ENCODE measurements around the gene DNM3. TPM values are rescaled to one million over a fixed set of nuclear protein-coding genes. Genes with fewer than 3 reads are reported as not detected.

The DNM3 gene
- total and polyA plus RNA-seq, 2 experiments from 2014 or later = 5.2 to 12.2 TPM

DNA sequence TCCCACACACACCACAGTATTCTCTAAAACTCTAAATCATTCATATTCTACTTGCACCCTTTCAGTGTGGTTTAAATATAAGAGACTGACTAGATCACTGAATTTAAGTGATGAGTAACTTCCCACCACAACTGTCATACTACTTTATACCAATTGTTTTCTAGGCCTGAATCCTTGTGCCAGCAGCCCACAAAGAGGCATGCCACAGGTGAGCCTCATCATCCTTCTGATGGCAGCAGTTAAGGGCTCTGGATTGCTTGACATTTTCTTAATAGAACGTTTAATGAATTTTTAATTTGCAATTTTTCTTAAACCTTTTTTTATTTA is 588.8 kb downstream of the DNM3 start (continued):
- TF ChIP-seq ZNF114 (CRISPR knock-in tag; IDR thresholded peaks at IDR 0.05) (no peak), REST (IDR thresholded peaks at IDR 0.05; ENCODE audit: unreplicated experiment) (no peak), POLR2AphosphoS5 (IDR thresholded peaks at IDR 0.05; ENCODE audit: low read depth) (no peak)
- TF ChIP-seq, protein P1, sequence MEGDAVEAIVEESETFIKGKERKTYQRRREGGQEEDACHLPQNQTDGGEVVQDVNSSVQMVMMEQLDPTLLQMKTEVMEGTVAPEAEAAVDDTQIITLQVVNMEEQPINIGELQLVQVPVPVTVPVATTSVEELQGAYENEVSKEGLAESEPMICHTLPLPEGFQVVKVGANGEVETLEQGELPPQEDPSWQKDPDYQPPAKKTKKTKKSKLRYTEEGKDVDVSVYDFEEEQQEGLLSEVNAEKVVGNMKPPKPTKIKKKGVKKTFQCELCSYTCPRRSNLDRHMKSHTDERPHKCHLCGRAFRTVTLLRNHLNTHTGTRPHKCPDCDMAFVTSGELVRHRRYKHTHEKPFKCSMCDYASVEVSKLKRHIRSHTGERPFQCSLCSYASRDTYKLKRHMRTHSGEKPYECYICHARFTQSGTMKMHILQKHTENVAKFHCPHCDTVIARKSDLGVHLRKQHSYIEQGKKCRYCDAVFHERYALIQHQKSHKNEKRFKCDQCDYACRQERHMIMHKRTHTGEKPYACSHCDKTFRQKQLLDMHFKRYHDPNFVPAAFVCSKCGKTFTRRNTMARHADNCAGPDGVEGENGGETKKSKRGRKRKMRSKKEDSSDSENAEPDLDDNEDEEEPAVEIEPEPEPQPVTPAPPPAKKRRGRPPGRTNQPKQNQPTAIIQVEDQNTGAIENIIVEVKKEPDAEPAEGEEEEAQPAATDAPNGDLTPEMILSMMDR (conservative IDR thresholded peaks at IDR 0.05; ENCODE audit: low read depth in 2 of 2) = no peak

DNA sequence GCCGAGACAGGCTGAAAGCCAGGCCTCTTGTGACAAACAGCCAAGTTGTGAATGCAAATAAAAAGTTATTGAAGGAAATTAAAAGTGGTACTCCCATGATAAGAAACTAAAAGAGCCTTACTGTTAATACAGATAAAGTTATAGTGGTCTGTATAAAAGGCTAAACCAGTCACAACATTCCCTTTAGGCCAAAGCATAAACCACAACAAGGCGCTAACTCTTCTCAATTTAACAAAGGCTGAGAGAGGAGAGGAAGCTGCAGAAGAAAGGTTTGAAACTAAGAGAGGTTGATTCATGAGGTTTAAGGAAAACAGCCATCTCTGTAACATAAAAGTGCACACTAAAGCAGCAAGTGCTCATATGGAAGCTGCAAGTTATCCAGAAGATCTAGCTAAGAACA is 589.9 kb downstream of the DNM3 start:
- no peak overlapping the region for H3K4me3 ChIP-seq
- no peaks in the 10 kb centered on the region for H3F3A ChIP-seq (replicated peaks; ENCODE audit: low read depth)
- H3K27ac ChIP-seq (ENCODE audit: low read depth) = no peak overlapping the region
- no peaks in the 10 kb centered on the region for H3K36me3 ChIP-seq (ENCODE audit: insufficient read depth)
- Mint-ChIP-seq H3K36me3 (ENCODE audit: low read depth) (no peaks in the 10 kb centered on the region), H3K27me3 (ENCODE audit: insufficient read depth, low read depth, poor library complexity) (peaks cover 2% of the 10 kb centered on the region), H3K4me3 (no peak overlapping the region), H3K9me3 (no peaks in the 10 kb centered on the region; the same call in 1 of the 3 replicates), H3K4me1 (peaks cover 9% of the 10 kb centered on the region; the same call in 2 of the 3 replicates), H3K27ac (no peak overlapping the region)
- ATAC-seq (no peak), DNase-seq (ENCODE audit: low spot score) (no peak)
- peaks cover 10% of the 10 kb centered on the region; the same call in 1 of the 2 replicates for H3K4me1 ChIP-seq (ENCODE audit: insufficient read depth)
- H3K27me3 ChIP-seq (ENCODE audit: insufficient read depth) = no peaks in the 10 kb centered on the region
- H4K20me1 ChIP-seq (replicated peaks; ENCODE audit: insufficient read depth) = no peaks in the 10 kb centered on the region
- no peaks in the 10 kb centered on the region for H3K9me2 ChIP-seq (ENCODE audit: insufficient read depth)
- 0 out of 2 replicates have a peak overlapping the region, but pooled peaks have one; percentile 32 for H2AFZ ChIP-seq
- TF ChIP-seq CREB1 (CRISPR knock-in tag; IDR thresholded peaks at IDR 0.05; ENCODE audit: low read depth) = no peak
- no peaks in the 10 kb centered on the region for H3K79me2 ChIP-seq (replicated peaks; ENCODE audit: insufficient read depth)
- no peak overlapping the region for H3K4me2 ChIP-seq

- ATAC-seq (peak; percentile 59), DNase-seq (ENCODE audit: low spot score) (peak; percentile 22)
- Mint-ChIP-seq H3K27me3 (ENCODE audit: insufficient read depth, low read depth, poor library complexity) (peaks cover 2% of the 10 kb centered on the region), H3K4me1 (peaks cover 9% of the 10 kb centered on the region; the same call in 2 of the 3 replicates), H3K36me3 (ENCODE audit: low read depth) (no peaks in the 10 kb centered on the region), H3K9me3 (peaks cover under 1% of the 10 kb centered on the region; the same call in 2 of the 3 replicates), H3K27ac (no peak overlapping the region), H3K4me3 (no peak overlapping the region)
- Histone ChIP-seq H3K79me2 (replicated peaks; ENCODE audit: insufficient read depth) (no peaks in the 10 kb centered on the region), H3K4me1 (ENCODE audit: insufficient read depth) (peaks cover 7% of the 10 kb centered on the region; the same call in 1 of the 2 replicates), H3K27ac (ENCODE audit: low read depth) (no peak overlapping the region), H3K4me3 (no peak overlapping the region), H3K9me2 (ENCODE audit: insufficient read depth) (no peaks in the 10 kb centered on the region), H4K20me1 (replicated peaks; ENCODE audit: insufficient read depth) (no peaks in the 10 kb centered on the region), H3K27me3 (ENCODE audit: insufficient read depth) (no peaks in the 10 kb centered on the region), H3F3A (replicated peaks; ENCODE audit: low read depth) (no peaks in the 10 kb centered on the region), H3K4me2 (no peak overlapping the region), H2AFZ (0 out of 2 replicates have a peak overlapping the region, but pooled peaks have one; percentile 32), H3K36me3 (ENCODE audit: insufficient read depth) (no peaks in the 10 kb centered on the region)
- TF ChIP-seq ZNF331 (CRISPR knock-in tag; IDR thresholded peaks at IDR 0.05; ENCODE audit: low read depth) (no peak), NANOG (IDR thresholded peaks at IDR 0.05; ENCODE audit: borderline replicate concordance) (no peak), STAT1 (IDR thresholded peaks at IDR 0.05; ENCODE audit: unreplicated experiment) (no peak), ETS1 (IDR thresholded peaks at IDR 0.05) (no peak), EZH2phosphoT487 (IDR thresholded peaks at IDR 0.05; ENCODE audit: unreplicated experiment) (no peak)
- TF ChIP-seq, protein P1 (conservative IDR thresholded peaks at IDR 0.05; ENCODE audit: low read depth in 2 of 2) = no peak
Observed at GRCh38 chr1:172431721-172432192, 590.5 kb downstream of the DNM3 start.
